Right lobe of liver (tissue), 6 donors: Measurements from ENCODE around the gene DAZAP1. TPM values are rescaled to one million over a fixed set of nuclear protein-coding genes. Genes with fewer than 3 reads are reported as not detected.

Experiments
- ATAC-seq, 4 donors: fragments of 200-7000 bp; cut with Tn5 transposase; one replicate each; pipeline ENCODE4 v1.9.1; 2020; ENCODE audit warnings: mild to moderate bottlenecking in 4 of 4, moderate library complexity in 4 of 4
- DNase-seq, 3 donors: peaks; one replicate each; pipeline ENCODE4 v3.0.0-alpha.2; 2020
- H3K27ac ChIP-seq, 3 donors: fragments of 200-600 bp; one replicate each; pipeline ENCODE4 v1.8.0; 2022
- H3K27me3 ChIP-seq, 2 donors: fragments of 200-600 bp; one replicate each; pipeline ENCODE4 v1.8.0; 2022
- H3K36me3 ChIP-seq, 4 donors: fragments of 200-600 bp; sonication (generic) in 1 of 4; one replicate each; pipeline versions ENCODE4 v1.5.1 to v1.8.0; 2017 to 2022; ENCODE audit warnings: control low read depth in 1 of 4
- H3K4me1 ChIP-seq, 4 donors: fragments of 200-600 bp; sonication (generic) in 1 of 4; one replicate each; pipeline versions ENCODE4 v1.5.1 to v1.8.0; 2017 to 2022; ENCODE audit warnings: control low read depth in 1 of 4
- H3K4me3 ChIP-seq, 3 donors: fragments of 200-600 bp; one replicate each; pipeline ENCODE4 v1.8.0; 2022
- H3K9me3 ChIP-seq, 4 donors: fragments of 200-600 bp; sonication (generic) in 1 of 4; one replicate each; pipeline versions ENCODE4 v1.5.1 to v1.8.0; 2017 to 2022; ENCODE audit warnings: control low read depth in 1 of 4
- CTCF ChIP-seq, 4 donors: fragments of 200-600 bp in 3 of 4; fragments of 450-650 bp in 1 of 4; IDR thresholded peaks; one replicate each; pipeline versions ENCODE4 v1.5.1 to v1.8.0; 2016 to 2022; ENCODE audit warnings: antibody characterized with exemption in 4 of 4, mild to moderate bottlenecking in 2 of 4
- POLR2A ChIP-seq: fragments of 450-650 bp; IDR thresholded peaks from one replicate; pipeline ENCODE4 v1.6.1; 2017; ENCODE audit warnings: antibody characterized with exemption, mild to moderate bottlenecking
- WGBS: methylation state at CpG from one replicate; pipeline ENCODE4 v1.1.6; 2018; ENCODE audit warnings: low coverage, low lambda C conversion rate; ENCODE audit not compliant: insufficient coverage; ENCODE audit errors: missing lambda C conversion rate; 5-methylcytosine and 5-hydroxymethylcytosine counted together
- intact Hi-C, 2 donors: fragments of 100-400 bp; cut with DNase I; formaldehyde crosslinking; loops; one replicate each; pipeline versions ENCODE4 v1.11.2 to v1.14.1; 2022
- total RNA-seq, 6 experiments: library from RNA; depleted of rRNA in 2 of 6; stranded (reverse); fragments of >200 nt in 2 of 6; fragmentation: NEBNext Ultra II Directional in 3 of 6; extraction: Animal tissue kit (Norgen Biotek cat#: 25700) in 3 of 6; gene quantifications; one replicate each; pipeline versions ENCODE4 v1.1.0 to v1.2.4, GENCODE V29; 2016 to 2023
- donor health status: DM: no; HTN: yes; CAD: no.
- donor health status: DM: no; HTN: no; CAD: no.
- donor health status: DM: no; HTN: no; CAD: no.
- donor health status: DM: no; HTN: yes; CAD: no.
- donor health status: DM: no; HTN: yes; CAD: no.

DAZAP1 gene
- total RNA-seq, 6 experiments from 2014 or later, result 22.3 to 50.9 (median 42.2) TPM

DNA sequence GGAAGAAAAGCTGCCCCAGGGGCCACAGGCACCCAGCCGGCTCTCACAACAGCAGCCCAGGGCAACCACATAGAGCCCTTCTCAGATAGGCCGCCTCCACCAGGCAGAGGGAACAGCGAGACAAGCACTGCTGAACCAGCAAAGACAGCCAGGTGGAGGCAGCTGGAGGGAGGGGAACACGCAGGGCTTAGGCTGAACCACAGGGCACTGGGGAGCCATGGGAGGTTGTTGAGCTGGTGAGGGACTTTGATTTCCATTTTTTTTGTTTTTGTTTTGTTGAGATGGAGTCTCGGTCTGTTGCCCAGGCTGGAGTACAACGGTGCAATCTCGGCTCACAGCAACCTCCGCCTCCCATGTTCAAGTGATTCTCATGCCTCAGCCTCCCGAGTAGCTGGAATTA lies 9.5 kb upstream of the DAZAP1 start:
- ATAC-seq, result no peak
- H3K27ac ChIP-seq, result no peak overlapping the region
- intact Hi-C loops, result loop anchor here (5.0 to 10.0 kb wide), 2 partner anchors 113 to 121 kb away; partner anchors contain the start of genes EFNA2 (in 1 of the 2) and FAM174C (in 1 of the 2)
- peaks cover 0 to 44% (median 22%) of the 10 kb centered on the region in 4 donors for H3K4me1 ChIP-seq
- DNase-seq, result no peak
- TF ChIP-seq CTCF (IDR thresholded peaks at IDR 0.05), result no peak
- no peak for TF ChIP-seq POLR2A
- no peaks in the 10 kb centered on the region for H3K27me3 ChIP-seq
- WGBS, result 90% methylated on average over 4 of the region's 9 CpGs
- H3K36me3 ChIP-seq, result peaks cover 0 to 19% (median 9%) of the 10 kb centered on the region in 4 donors
- no peak overlapping the region for H3K4me3 ChIP-seq
- no peaks in the 10 kb centered on the region for H3K9me3 ChIP-seq

- no peak overlapping the region for H3K4me3 ChIP-seq
- H3K4me1 ChIP-seq, result peaks cover 0 to 44% (median 21%) of the 10 kb centered on the region in 4 donors
- DNase-seq (peak in 1 of 3 donors; percentile 45), ATAC-seq (no peak)
- peak overlapping the region in 1 of 3 donors; percentile 89 for H3K27ac ChIP-seq
- H3K9me3 ChIP-seq, result no peaks in the 10 kb centered on the region
- intact Hi-C loops, result loop anchor here (5.0 to 10.0 kb wide), 2 partner anchors 114 to 122 kb away; partner anchors contain the start of genes EFNA2 (in 1 of the 2) and FAM174C (in 1 of the 2)
- no CpG with 5 or more reads among the region's 19 CpGs for WGBS
- TF ChIP-seq CTCF (IDR thresholded peaks at IDR 0.05) (no peak), POLR2A (no peak)
- H3K27me3 ChIP-seq, result no peaks in the 10 kb centered on the region
- peaks cover 0 to 19% (median 7%) of the 10 kb centered on the region in 4 donors for H3K36me3 ChIP-seq
These were observed 8.3 kb upstream of the DAZAP1 start for GRCh38 chr19:1399079-1399478.

DNA sequence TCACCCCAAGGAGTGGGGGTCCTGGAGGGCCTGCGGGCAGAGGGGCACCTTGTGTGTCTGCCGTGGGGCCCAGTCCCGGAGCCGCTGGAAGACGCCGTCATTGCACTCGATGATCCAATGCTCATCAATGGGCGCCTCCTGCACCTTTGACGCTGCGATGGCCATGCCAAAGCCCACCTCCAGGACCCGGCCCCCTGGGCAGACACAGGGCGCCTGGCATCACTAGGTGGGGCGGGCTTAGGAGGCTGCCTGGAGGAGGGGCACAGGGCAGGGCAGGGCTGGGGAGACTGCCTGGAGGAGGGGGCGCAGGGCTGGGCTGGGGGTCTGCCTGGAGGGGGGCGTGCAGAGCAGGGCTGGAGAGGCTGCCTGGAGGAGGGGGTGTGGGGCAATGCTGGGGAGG lies 7.6 kb upstream of the DAZAP1 start:
- 16% methylated on average over 3 of the region's 15 CpGs for WGBS
- DNase-seq (peak in 2 of 3 donors; percentile 55 to 56), ATAC-seq (no peak)
- TF ChIP-seq CTCF (IDR thresholded peaks at IDR 0.05) (no peak), POLR2A (no peak)
- peak overlapping the region in 2 of 3 donors; percentile 18 to 89 for H3K27ac ChIP-seq
- intact Hi-C loops, result loop anchor here (5.0 to 10.0 kb wide), 2 partner anchors 115 to 122 kb away; partner anchors contain the start of genes EFNA2 (in 1 of the 2) and FAM174C (in 1 of the 2)
- no peaks in the 10 kb centered on the region for H3K27me3 ChIP-seq
- peak overlapping the region in 2 of 3 donors; percentile 85 to 95 for H3K4me3 ChIP-seq
- H3K9me3 ChIP-seq, result no peaks in the 10 kb centered on the region
- H3K4me1 ChIP-seq, result peaks cover 0 to 43% (median 18%) of the 10 kb centered on the region in 4 donors
- peaks cover 0 to 19% (median 7%) of the 10 kb centered on the region in 4 donors for H3K36me3 ChIP-seq

DNA sequence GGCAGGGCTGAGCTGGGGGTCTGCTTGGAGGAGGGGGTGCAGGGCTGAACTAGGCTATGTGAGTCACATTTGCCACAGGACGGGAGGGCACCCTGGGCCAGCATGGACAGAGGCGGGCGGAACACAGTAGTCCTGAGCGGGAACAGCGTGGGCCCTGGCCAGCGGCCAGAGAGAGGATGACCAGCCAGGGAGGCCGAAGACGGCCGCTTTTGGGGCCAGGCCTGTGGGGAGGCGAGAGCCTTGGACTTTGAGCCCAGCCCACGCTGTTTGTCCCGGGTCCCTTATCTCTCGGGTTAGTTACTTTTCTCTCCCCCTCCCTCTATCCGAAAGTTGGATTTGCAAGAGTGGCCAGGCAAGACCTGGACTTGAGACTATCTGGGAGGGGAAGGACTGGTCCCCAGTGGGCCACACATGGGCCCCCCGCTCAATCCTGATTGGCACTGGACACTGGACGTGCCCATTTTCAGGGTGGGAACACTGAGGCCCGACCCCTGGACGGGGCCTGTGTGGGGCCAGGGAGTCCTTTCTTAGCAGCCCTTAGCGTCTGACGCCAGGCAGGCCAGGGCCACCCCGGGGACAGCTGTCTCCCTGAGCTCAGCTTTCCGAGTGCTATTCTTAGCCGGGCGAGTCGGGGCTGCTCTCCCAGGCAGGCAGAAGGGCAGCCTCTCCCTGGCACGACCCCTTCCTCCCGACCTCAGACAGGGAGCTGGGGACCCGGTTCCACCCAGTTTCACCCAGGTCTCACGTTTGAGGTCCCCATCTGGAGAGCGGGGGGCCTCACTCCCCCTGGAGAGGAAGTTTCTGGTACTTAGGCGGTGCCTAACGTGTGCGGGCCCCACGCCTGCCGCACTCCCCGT lies 6.9 kb upstream of the DAZAP1 start:
- WGBS, result 10% methylated on average over 8 of the region's 36 CpGs
- intact Hi-C loops, result no loop called here
- H3K4me3 ChIP-seq, result peak overlapping the region; percentile 75 to 95 (median 85)
- TF ChIP-seq CTCF (IDR thresholded peaks at IDR 0.05) (peak in 1 of 4 donors; percentile 3), POLR2A (peak; percentile 80)
- peak overlapping the region; percentile 76 to 89 (median 78) for H3K27ac ChIP-seq
- DNase-seq, result peak; percentile 93 to 96 (median 94)
- H3K36me3 ChIP-seq, result peaks cover 0 to 19% (median 7%) of the 10 kb centered on the region in 4 donors
- H3K27me3 ChIP-seq, result no peaks in the 10 kb centered on the region
- peaks cover 0 to 35% (median 14%) of the 10 kb centered on the region in 4 donors for H3K4me1 ChIP-seq
- no peaks in the 10 kb centered on the region for H3K9me3 ChIP-seq
- peak; percentile 60 to 68 (median 63) for ATAC-seq
